Lung (tissue), 12 donors: ENCODE results near the gene ANKS1B. TPM values are rescaled to one million over a fixed set of nuclear protein-coding genes. Genes with fewer than 3 reads are reported as not detected.
A peak's percentile ranks its signal among the peaks of the same experiment; 100 is the strongest.

Experiments
- ATAC-seq: fragments of 200-7000 bp; cut with Tn5 transposase; one replicate; pipeline ENCODE4 v1.9.1; 2020; ENCODE audit warnings: moderate number of reproducible peaks; ENCODE audit not compliant: insufficient read depth, low FRiP score
- DNase-seq, 3 donors: peaks; one replicate each; pipeline ENCODE4 v3.0.0-alpha.2; 2013 to 2017
- H3K27ac ChIP-seq, 2 donors: one replicate each; pipeline ENCODE4 v1.5.1; 2013; ENCODE audit warnings: mild to moderate bottlenecking in 2 of 2, moderate library complexity in 2 of 2, control low read depth in 1 of 2, inconsistent platforms in 1 of 2, low read depth in 1 of 2, low read length in 1 of 2
- H3K27me3 ChIP-seq, 3 donors: one replicate each; pipeline ENCODE4 v1.5.1; 2013; ENCODE audit warnings: low read length in 2 of 3; ENCODE audit not compliant: control insufficient read depth in 3 of 3, insufficient read depth in 3 of 3
- H3K36me3 ChIP-seq, 4 donors: one replicate each; pipeline ENCODE4 v1.5.1; 2013; ENCODE audit warnings: low read length in 4 of 4, mild to moderate bottlenecking in 1 of 4, moderate library complexity in 1 of 4; ENCODE audit not compliant: control insufficient read depth in 4 of 4, insufficient read depth in 4 of 4
- H3K4me1 ChIP-seq, 5 donors: one replicate each; pipeline ENCODE4 v1.5.1; 2013; ENCODE audit warnings: low read length in 5 of 5, mild to moderate bottlenecking in 2 of 5, moderate library complexity in 1 of 5; ENCODE audit not compliant: control insufficient read depth in 5 of 5, insufficient read depth in 5 of 5
- H3K4me3 ChIP-seq: one replicate; pipeline ENCODE4 v1.5.1; 2013; ENCODE audit warnings: mild to moderate bottlenecking, control low read depth, moderate library complexity
- H3K9ac ChIP-seq, 2 donors: one replicate each; pipeline ENCODE4 v1.5.1; 2013; ENCODE audit warnings: low read length in 2 of 2, control low read depth in 1 of 2; ENCODE audit not compliant: insufficient read depth in 1 of 2
- H3K9me3 ChIP-seq, 4 donors: one replicate each; pipeline ENCODE4 v1.5.1; 2013; ENCODE audit warnings: low read length in 3 of 4, mild to moderate bottlenecking in 1 of 4, moderate library complexity in 1 of 4; ENCODE audit not compliant: control insufficient read depth in 4 of 4, insufficient read depth in 3 of 4
- WGBS, 2 donors: extraction: QIAGEN DNeasy Blood & Tissue Kit; methylation state at CpG; one replicate each; pipeline ENCODE4 v1.1.7; 2013; 5-methylcytosine and 5-hydroxymethylcytosine counted together
- polyA plus RNA-seq, 2 donors: library from polyadenylated mRNA; stranded (reverse); fragments of 200-250 nt; gene quantifications; one replicate each; pipeline ENCODE4 v1.2.1, GENCODE V29; 2013
- total RNA-seq, 2 donors: library from RNA; depleted of rRNA in 1 of 2; stranded (reverse); fragments of >200 nt in 1 of 2; gene quantifications; one replicate each; pipeline ENCODE4 v1.2.1, GENCODE V29; 2014 to 2021
- TF ChIP-seq, protein P1 (sequence below): IDR thresholded peaks from 2 replicates; pipeline ENCODE4 v1.5.1; 2012; ENCODE audit warnings: mild to moderate bottlenecking; ENCODE audit errors: control extremely low read depth, extremely low read depth
- donor health status: control.
- donor health status: control.
- donor health status: Bipolar disorder and iron deficiency.
- donor health status: healthy.
- donor health status: DM: yes; HTN: yes; CAD: no.

The ANKS1B gene
- total and polyA plus RNA-seq, 4 donors = 0.32 to 10.3 (median 3.7) TPM

DNA sequence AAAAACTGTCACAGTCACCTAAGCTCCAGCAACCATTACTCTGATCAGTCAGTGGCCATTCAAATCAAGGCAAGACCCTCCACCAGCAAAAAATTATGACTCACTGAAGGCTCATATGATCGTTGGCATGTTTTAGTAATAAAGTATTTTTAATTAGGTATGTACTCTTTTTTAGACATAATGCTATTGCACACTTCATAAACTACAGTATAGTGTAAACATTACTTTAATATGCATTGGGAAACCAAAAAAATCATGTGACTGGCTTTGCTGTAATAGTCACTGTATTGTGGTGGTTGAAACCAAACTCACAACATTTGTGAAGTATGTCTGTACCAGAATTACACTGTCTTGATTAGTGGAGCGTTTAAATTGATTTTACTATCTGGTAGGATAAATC is 471.7 kb downstream of the ANKS1B start:
- no peak overlapping the region for H3K9ac ChIP-seq
- peaks cover 0 to 4% (median 0%) of the 10 kb centered on the region in 5 donors for H3K4me1 ChIP-seq
- TF ChIP-seq, protein P1, sequence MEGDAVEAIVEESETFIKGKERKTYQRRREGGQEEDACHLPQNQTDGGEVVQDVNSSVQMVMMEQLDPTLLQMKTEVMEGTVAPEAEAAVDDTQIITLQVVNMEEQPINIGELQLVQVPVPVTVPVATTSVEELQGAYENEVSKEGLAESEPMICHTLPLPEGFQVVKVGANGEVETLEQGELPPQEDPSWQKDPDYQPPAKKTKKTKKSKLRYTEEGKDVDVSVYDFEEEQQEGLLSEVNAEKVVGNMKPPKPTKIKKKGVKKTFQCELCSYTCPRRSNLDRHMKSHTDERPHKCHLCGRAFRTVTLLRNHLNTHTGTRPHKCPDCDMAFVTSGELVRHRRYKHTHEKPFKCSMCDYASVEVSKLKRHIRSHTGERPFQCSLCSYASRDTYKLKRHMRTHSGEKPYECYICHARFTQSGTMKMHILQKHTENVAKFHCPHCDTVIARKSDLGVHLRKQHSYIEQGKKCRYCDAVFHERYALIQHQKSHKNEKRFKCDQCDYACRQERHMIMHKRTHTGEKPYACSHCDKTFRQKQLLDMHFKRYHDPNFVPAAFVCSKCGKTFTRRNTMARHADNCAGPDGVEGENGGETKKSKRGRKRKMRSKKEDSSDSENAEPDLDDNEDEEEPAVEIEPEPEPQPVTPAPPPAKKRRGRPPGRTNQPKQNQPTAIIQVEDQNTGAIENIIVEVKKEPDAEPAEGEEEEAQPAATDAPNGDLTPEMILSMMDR = no peak
- WGBS, 2 donors = 73 to 79% methylated on average over 2 of the region's 2 CpGs
- no peak overlapping the region for H3K4me3 ChIP-seq
- peaks cover 0 to 7% (median 4%) of the 10 kb centered on the region in 4 donors for H3K9me3 ChIP-seq
- ATAC-seq = no peak
- no peaks in the 10 kb centered on the region for H3K27me3 ChIP-seq
- no peak overlapping the region for H3K27ac ChIP-seq
- peak in 2 of 3 donors; percentile 55 to 68 for DNase-seq
- no peaks in the 10 kb centered on the region for H3K36me3 ChIP-seq

DNA sequence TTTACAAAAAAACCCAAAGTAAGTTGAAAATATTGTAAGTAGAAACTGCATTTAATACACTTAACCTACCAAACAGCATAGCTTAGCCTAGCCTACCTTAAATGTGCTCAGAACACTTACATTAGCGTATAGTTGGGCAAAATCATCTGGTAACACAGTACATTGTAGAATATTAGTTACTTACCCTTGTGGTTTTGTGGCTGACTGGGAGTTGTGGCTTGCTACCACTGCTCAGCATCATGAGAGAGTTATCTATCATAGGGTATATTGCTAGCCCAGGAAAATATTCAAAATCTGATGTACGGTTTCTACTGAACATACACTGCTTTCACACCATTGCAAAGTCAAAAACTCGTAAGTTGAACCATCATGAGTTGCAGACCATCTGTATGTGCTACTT is 478.9 kb downstream of the ANKS1B start:
- no peak overlapping the region for H3K9ac ChIP-seq
- peaks cover 0 to 6% (median 2%) of the 10 kb centered on the region in 4 donors for H3K9me3 ChIP-seq
- ATAC-seq (no peak), DNase-seq (no peak)
- WGBS, 2 donors = 83 to 89% methylated on average over 3 of the region's 3 CpGs
- H3K4me1 ChIP-seq = no peaks in the 10 kb centered on the region
- no peaks in the 10 kb centered on the region for H3K27me3 ChIP-seq
- no peak overlapping the region for H3K4me3 ChIP-seq
- no peak overlapping the region for H3K27ac ChIP-seq
- H3K36me3 ChIP-seq = no peaks in the 10 kb centered on the region
- TF ChIP-seq, protein P1 = no peak

GRCh38 chr12:99498756-99499155 is 486.0 kb downstream of the ANKS1B start:
- H3K27ac ChIP-seq = no peak overlapping the region
- DNase-seq (no peak), ATAC-seq (no peak)
- no peaks in the 10 kb centered on the region for H3K36me3 ChIP-seq
- H3K9me3 ChIP-seq = no peaks in the 10 kb centered on the region
- no peaks in the 10 kb centered on the region for H3K4me1 ChIP-seq
- 66 to 78% methylated on average over 3 of the region's 3 CpGs for WGBS, 2 donors
- H3K9ac ChIP-seq = no peak overlapping the region
- TF ChIP-seq, protein P1 = no peak
- no peak overlapping the region for H3K4me3 ChIP-seq
- no peaks in the 10 kb centered on the region for H3K27me3 ChIP-seq

GRCh38 chr12:99495799-99496198 is 488.9 kb downstream of the ANKS1B start:
- WGBS, 2 donors = 70 to 81% methylated on average over 1 of the region's 1 CpG

More at GRCh38 chr12:99495799-99496198, 488.9 kb downstream of the ANKS1B start:
- Histone ChIP-seq H3K4me1 (no peaks in the 10 kb centered on the region), H3K27ac (no peak overlapping the region), H3K9ac (no peak overlapping the region), H3K4me3 (no peak overlapping the region), H3K36me3 (no peaks in the 10 kb centered on the region), H3K27me3 (no peaks in the 10 kb centered on the region), H3K9me3 (no peaks in the 10 kb centered on the region)
- ATAC-seq (no peak), DNase-seq (no peak)
- TF ChIP-seq, protein P1 = no peak
